HT-29 (cell line): ENCODE measurements around the gene OPN1MW. TPM values are rescaled to one million over a fixed set of nuclear protein-coding genes. Genes with fewer than 3 reads are reported as not detected.
"Not testable (repeated sequence)": the region's sequence is repeated elsewhere in the genome, so short reads cannot be mapped to it uniquely, and the experiment has no call there.

Experiments used
- DNase-seq: peaks from one replicate; pipeline ENCODE4 v3.0.0-alpha.2; 2015; ENCODE audit warnings: low spot score
- total RNA-seq: library from RNA; depleted of rRNA; stranded (reverse); fragments of >200 nt; shearing (Covaris generic); gene quantifications from 2 replicates; pipeline ENCODE4 v1.2.3, GENCODE V29; 2014; rRNA removed

The OPN1MW gene
- total RNA-seq, 1 experiment from 2014 or later: not detected

GRCh38 chrX:154209670-154210418, 27.4 kb downstream of the OPN1MW start:
- not testable (repeated sequence) for DNase-seq

GRCh38 chrX:154211057-154211456, 28.7 kb downstream of the OPN1MW start:
- not testable (repeated sequence) for DNase-seq

- not testable (repeated sequence) for DNase-seq
Observed at GRCh38 chrX:154211499-154211898, 29.1 kb downstream of the OPN1MW start.

GRCh38 chrX:154219456-154219855, 37.1 kb downstream of the OPN1MW start, which contains the start of gene OPN1MW2:
TSS of gene OPN1MW2 (plus strand) at chrX:154219756. CDS start at chrX:154219816, 60 bp downstream.
- DNase-seq: not testable (repeated sequence)

GRCh38 chrX:154225292-154225691, 42.9 kb downstream of the OPN1MW start:
- DNase-seq: not testable (repeated sequence)

GRCh38 chrX:154226706-154227105, 44.3 kb downstream of the OPN1MW start:
- DNase-seq: not testable (repeated sequence)

GRCh38 chrX:154231443-154231842, 49.0 kb downstream of the OPN1MW start:
- DNase-seq: not testable (repeated sequence)

- DNase-seq: not testable (repeated sequence)
Observed at GRCh38 chrX:154233620-154234019, 51.2 kb downstream of the OPN1MW start.

GRCh38 chrX:154238939-154239559, 56.7 kb downstream of the OPN1MW start:
- DNase-seq: not testable (repeated sequence)

GRCh38 chrX:154239982-154240503, 57.6 kb downstream of the OPN1MW start:
- not testable (repeated sequence) for DNase-seq

Other genes with a start within 250 kb of the OPN1MW start
- gene NAA10, start 247.6 kb upstream of the OPN1MW start, total RNA-seq: 304 and 321 TPM in 2 replicates
- gene RENBP, start 238.0 kb upstream of the OPN1MW start, total RNA-seq: 0.08 and 0.91 TPM in 2 replicates
- 106 and 124 TPM in 2 replicates for gene HCFC1, start 210.8 kb upstream of the OPN1MW start, total RNA-seq
- 21.4 and 23.4 TPM in 2 replicates for gene TMEM187, start 209.8 kb upstream of the OPN1MW start, total RNA-seq
- gene IRAK1, start 162.7 kb upstream of the OPN1MW start, total RNA-seq: 536 and 557 TPM in 2 replicates
- gene MECP2, start 84.9 kb upstream of the OPN1MW start, total RNA-seq: 41.6 and 52.9 TPM in 2 replicates
- not detected in 2 replicates for gene OPN1LW, start 38.4 kb upstream of the OPN1MW start, total RNA-seq
- gene OPN1MW2, start 37.2 kb downstream of the OPN1MW start, total RNA-seq: not detected in 2 replicates
- not detected in 2 replicates for gene OPN1MW3, start 75.0 kb downstream of the OPN1MW start, total RNA-seq
- not detected in 2 replicates for gene TEX28, start 112.5 kb downstream of the OPN1MW start, total RNA-seq
- gene TKTL1, start 113.2 kb downstream of the OPN1MW start, total RNA-seq: not detected in 2 replicates
- gene FLNA, start 192.0 kb downstream of the OPN1MW start, total RNA-seq: 482 and 516 TPM in 2 replicates
- 70.5 and 87.0 TPM in 2 replicates for gene EMD, start 196.7 kb downstream of the OPN1MW start, total RNA-seq
- 4,676 and 4,679 TPM in 2 replicates for gene RPL10, start 215.8 kb downstream of the OPN1MW start, total RNA-seq
- 114 and 118 TPM in 2 replicates for gene DNASE1L1, start 226.7 kb downstream of the OPN1MW start, total RNA-seq
- 60.3 and 80.6 TPM in 2 replicates for gene TAFAZZIN, start 228.9 kb downstream of the OPN1MW start, total RNA-seq
- 162 and 181 TPM in 2 replicates for gene ATP6AP1, start 246.1 kb downstream of the OPN1MW start, total RNA-seq